IMR-90 (cell line): ENCODE results near the gene HOXA2. TPM values are rescaled to one million over a fixed set of nuclear protein-coding genes. Genes with fewer than 3 reads are reported as not detected.

Experiments
- ATAC-seq: fragments of 200-7000 bp; cut with Tn5 transposase; 2 replicates; pipeline ENCODE4 v1.9.1; 2020; ENCODE audit warnings: low read depth, mild to moderate bottlenecking, moderate library complexity
- BruUV-seq: library from RNA; stranded (reverse); fragments of 400-500 nt; replicated peaks from 2 replicates; lab custom pipeline; 2021; lab: Mats Ljungman, UMichigan
- CTCF ChIA-PET: fragments of 300-600 bp; formaldehyde crosslinking; extraction: SDS; loops from one replicate; lab custom pipeline; 2021; ENCODE audit warnings: antibody characterized with exemption; lab: Yijun Ruan, JAX
- POLR2A ChIA-PET: fragments of 300-600 bp; sonication (Branson Sonifier 250); formaldehyde crosslinking; loops from one replicate; lab custom pipeline; 2022; ENCODE audit warnings: antibody characterized with exemption; ENCODE audit not compliant: unreplicated experiment; lab: Charles Lee
- DNase-seq: peaks from one replicate; pipeline ENCODE4 v3.0.0; 2013
- H2AFZ ChIP-seq: replicated peaks from 2 replicates; pipeline ENCODE3; 2013; ENCODE audit warnings: low read length, mild to moderate bottlenecking; ENCODE audit not compliant: poor library complexity
- H2AK5ac ChIP-seq: 2 replicates; pipeline ENCODE4 v1.6.1; 2013; ENCODE audit warnings: low read depth, low read length, inconsistent platforms
- H2AK9ac ChIP-seq: replicated peaks from 2 replicates; pipeline ENCODE3; 2013; ENCODE audit warnings: mild to moderate bottlenecking, low read depth, low read length, moderate library complexity; ENCODE audit not compliant: poor library complexity
- H2BK120ac ChIP-seq: 2 replicates; pipeline ENCODE4 v1.6.1; 2013; ENCODE audit warnings: low read depth, low read length, inconsistent platforms
- H2BK15ac ChIP-seq: 3 replicates; pipeline ENCODE4 v1.6.1; 2013; ENCODE audit warnings: low read depth, low read length, inconsistent platforms
- H2BK20ac ChIP-seq: 2 replicates; pipeline ENCODE4 v1.6.1; 2013; ENCODE audit warnings: low read depth, mild to moderate bottlenecking, inconsistent platforms, low read length, moderate library complexity
- H2BK5ac ChIP-seq: 2 replicates; pipeline ENCODE4 v1.6.1; 2013; ENCODE audit warnings: mild to moderate bottlenecking, low read depth, low read length, inconsistent platforms; ENCODE audit not compliant: poor library complexity, severe bottlenecking
- H3K14ac ChIP-seq: replicated peaks from 2 replicates; pipeline ENCODE4 v1.6.1; 2013; ENCODE audit warnings: low read depth, low read length, inconsistent platforms
- H3K18ac ChIP-seq: 2 replicates; pipeline ENCODE4 v1.6.1; 2013; ENCODE audit warnings: low read depth, low read length, control low read depth
- H3K23ac ChIP-seq: 2 replicates; pipeline ENCODE4 v1.6.1; 2013; ENCODE audit warnings: low read depth, low read length, inconsistent platforms
- H3K27ac ChIP-seq: 2 replicates; pipeline ENCODE4 v1.5.1; 2013; ENCODE audit warnings: mild to moderate bottlenecking, control low read depth, low read length; ENCODE audit not compliant: insufficient read depth
- H3K27me3 ChIP-seq: 2 replicates; pipeline ENCODE4 v1.6.1; 2013; ENCODE audit warnings: low read length; ENCODE audit not compliant: control insufficient read depth, insufficient read depth
- H3K36me3 ChIP-seq: 2 replicates; pipeline ENCODE4 v1.6.1; 2013; ENCODE audit warnings: low read length, mixed read lengths; ENCODE audit not compliant: control insufficient read depth, insufficient read depth
- H3K4ac ChIP-seq: 2 replicates; pipeline ENCODE4 v1.6.1; 2013; ENCODE audit warnings: low read depth, low read length, inconsistent platforms
- H3K4me1 ChIP-seq: 2 replicates; pipeline ENCODE4 v1.6.1; 2013; ENCODE audit warnings: low read length, mixed read lengths; ENCODE audit not compliant: control insufficient read depth, insufficient read depth
- H3K4me2 ChIP-seq: 2 replicates; pipeline ENCODE4 v1.6.1; 2013; ENCODE audit warnings: low read depth, mild to moderate bottlenecking, control low read depth, low read length, moderate library complexity
- H3K4me3 ChIP-seq: 2 replicates; pipeline ENCODE4 v1.5.1; 2013; ENCODE audit warnings: low read depth, mild to moderate bottlenecking, control low read depth, low read length, moderate library complexity; ENCODE audit not compliant: insufficient read depth
- H3K56ac ChIP-seq: 2 replicates; pipeline ENCODE4 v1.6.1; 2013; ENCODE audit warnings: low read length, inconsistent platforms; ENCODE audit not compliant: insufficient read depth; ENCODE audit errors: extremely low read depth
- H3K79me1 ChIP-seq, 2 experiments: 2 replicates each; pipeline ENCODE4 v1.6.1; 2013; ENCODE audit warnings: low read length in 2 of 2, inconsistent platforms in 1 of 2, low read depth in 1 of 2
- H3K9ac ChIP-seq: 2 replicates; pipeline ENCODE4 v1.6.1; 2013; ENCODE audit warnings: low read depth, low read length, control low read depth
- H3K9me1 ChIP-seq: 2 replicates; pipeline ENCODE4 v1.6.1; 2013; ENCODE audit warnings: low read length, inconsistent platforms; ENCODE audit not compliant: insufficient read depth
- H3K9me3 ChIP-seq: 2 replicates; pipeline ENCODE4 v1.6.1; 2013; ENCODE audit warnings: low read length; ENCODE audit not compliant: control insufficient read depth, insufficient read depth
- H4K20me1 ChIP-seq: 2 replicates; pipeline ENCODE4 v1.6.1; 2013; ENCODE audit warnings: low read length, inconsistent platforms; ENCODE audit not compliant: insufficient read depth
- H4K5ac ChIP-seq: 2 replicates; pipeline ENCODE4 v1.6.1; 2013; ENCODE audit warnings: mild to moderate bottlenecking, low read depth, low read length, control low read depth
- H4K8ac ChIP-seq, 2 experiments: 2 replicates each; pipeline ENCODE4 v1.6.1; 2013; ENCODE audit warnings: low read depth in 2 of 2, low read length in 2 of 2, control low read depth in 1 of 2, inconsistent platforms in 1 of 2
- H4K91ac ChIP-seq: 2 replicates; pipeline ENCODE4 v1.6.1; 2013; ENCODE audit warnings: low read depth, low read length, inconsistent platforms; ENCODE audit not compliant: insufficient read depth
- BHLHE40 ChIP-seq: fragments of 150-350 bp; IDR thresholded peaks from 2 replicates; pipeline ENCODE4 v1.6.1; 2016; ENCODE audit warnings: mild to moderate bottlenecking, low read depth, low read length
- CHD1 ChIP-seq: IDR thresholded peaks from 2 replicates; pipeline ENCODE4 v1.6.1; 2012; ENCODE audit warnings: low read depth, low read length, improper control_type of control experiment
- FOS ChIP-seq: fragments of 150-350 bp; IDR thresholded peaks from 2 replicates; pipeline ENCODE4 v1.6.1; 2016; ENCODE audit warnings: low read depth, low read length
- MAZ ChIP-seq: IDR thresholded peaks from 2 replicates; pipeline ENCODE4 v1.6.1; 2012; ENCODE audit warnings: low read depth, mild to moderate bottlenecking, low read length, improper control_type of control experiment, moderate library complexity, borderline replicate concordance
- MXI1 ChIP-seq: IDR thresholded peaks from 2 replicates; pipeline ENCODE4 v1.6.1; 2012; ENCODE audit warnings: low read depth, mild to moderate bottlenecking, low read length, moderate library complexity, borderline replicate concordance
- NFE2L2 ChIP-seq: fragments of 150-350 bp; IDR thresholded peaks from 2 replicates; pipeline ENCODE4 v1.6.1; 2016; ENCODE audit warnings: low read depth, mild to moderate bottlenecking, low read length
- POLR2A ChIP-seq: IDR thresholded peaks from 2 replicates; pipeline ENCODE4 v1.6.1; 2012; ENCODE audit warnings: mild to moderate bottlenecking, low read depth, low read length
- RAD21 ChIP-seq: IDR thresholded peaks from 2 replicates; pipeline ENCODE4 v1.6.1; 2012; ENCODE audit warnings: low read length, improper control_type of control experiment
- RFX5 ChIP-seq: IDR thresholded peaks from 2 replicates; pipeline ENCODE4 v1.8.0; 2012; ENCODE audit warnings: low read depth, mild to moderate bottlenecking, low read length, moderate library complexity
- WGBS, 2 experiments: methylation state at CpG; one replicate each; pipeline versions ENCODE4 v1.1.5 to v1.1.7; 2013; ENCODE audit warnings: missing lambda C conversion rate in 2 of 2; ENCODE audit not compliant: insufficient read length in 1 of 2; ENCODE audit errors: extremely low coverage in 2 of 2; 5-methylcytosine and 5-hydroxymethylcytosine counted together
- dilution Hi-C: fragments of 300-500 bp; cut with HindIII; formaldehyde crosslinking; loops from one replicate; pipeline ENCODE4 v1.14.3; 2018; ENCODE audit warnings: low sequenced_read_pairs; ENCODE audit not compliant: unreplicated experiment
- in situ Hi-C: fragments of 300-500 bp; cut with MboI; formaldehyde crosslinking; loops from 3 replicates; pipeline ENCODE4 v1.14.3; 2019; ENCODE audit warnings: low sequenced_read_pairs, inconsistent platforms, mixed read lengths
- intact Hi-C: fragments of 100-400 bp; cut with micrococcal nuclease; formaldehyde crosslinking; loops from 2 replicates; pipeline ENCODE4 v1.10.0; 2022
- polyA plus RNA-seq, 3 experiments: library from polyadenylated mRNA; depleted of rRNA; stranded (reverse); fragments of >200 nt; gene quantifications; 2 replicates each; pipeline ENCODE4 v1.2.3, GENCODE V29; 2012; ENCODE audit warnings: low replicate concordance in 1 of 3
- total RNA-seq: library from RNA; depleted of rRNA; stranded (reverse); fragments of >200 nt; gene quantifications from 2 replicates; pipeline ENCODE4 v1.2.3, GENCODE V29; 2012
- TF ChIP-seq, protein P1 (sequence below): fragments of 150-350 bp; IDR thresholded peaks from 2 replicates; pipeline ENCODE4 v1.6.1; 2016; ENCODE audit warnings: low read depth, mild to moderate bottlenecking, low read length, moderate library complexity, borderline replicate concordance
- TF ChIP-seq, protein P2 (sequence below): conservative IDR thresholded peaks from 2 replicates; pipeline ENCODE4 v1.5.1; 2012; ENCODE audit warnings: mild to moderate bottlenecking, low read depth, low read length, improper control_type of control experiment
- TF ChIP-seq, protein P3 (sequence below): fragments of 150-350 bp; IDR thresholded peaks from 2 replicates; pipeline ENCODE4 v1.6.1; 2017; ENCODE audit warnings: mild to moderate bottlenecking, antibody characterized with exemption, low read length, low read depth

HOXA2 gene
- total and polyA plus RNA-seq, 2 of the 4 experiments (the other 2 are of a cell fraction), result 1.6 to 3.9 TPM

GRCh38 chr7:27143023-27143949, 40.8 kb upstream of the HOXA2 start, which contains the start of gene HOXA5:
Gene HOXA5, minus strand, starts transcription at chr7:27143681. Its CDS starts 74 bp downstream, at chr7:27143607.
- H4K8ac ChIP-seq, result peak within 1 kb of the TSS; percentile 58 to 84
- no peaks in the 10 kb centered on the region for H3K9me1 ChIP-seq
- peak within 1 kb of the TSS; percentile 90 for H2AFZ ChIP-seq
- peaks cover 16% of the 10 kb centered on the region for H3K4me1 ChIP-seq
- peak within 1 kb of the TSS; percentile 81 for H2BK120ac ChIP-seq
- ChIA-PET CTCF (interaction anchor here (0.7 to 2.0 kb wide), 23 partner anchors 11 to 777 kb away, joined by 3 to 9 read pairs (median 4); no protein-coding TSS in a partner anchor), POLR2A (interaction anchor here (1.3 kb wide), 1 partner anchor 35 kb away, joined by 5 read pairs; no protein-coding TSS in a partner anchor)
- peak within 1 kb of the TSS; percentile 33; the same call in 2 of the 3 replicates for H2BK15ac ChIP-seq
- H3K14ac ChIP-seq, result peak within 1 kb of the TSS; percentile 95
- peak within 1 kb of the TSS; percentile 93 for H3K4me3 ChIP-seq
- TSS peak; percentile 81 for BruUV-seq
- intact Hi-C loops, result loop anchor here (1.0 to 5.0 kb wide), 4 partner anchors 457 to 1281 kb away; no protein-coding TSS in a partner anchor
- peaks cover 9% of the 10 kb centered on the region for H3K36me3 ChIP-seq
- no peaks in the 10 kb centered on the region for H3K27me3 ChIP-seq
- H2BK20ac ChIP-seq, result peak within 1 kb of the TSS; percentile 3; the same call in 1 of the 2 replicates
- H3K9me3 ChIP-seq, result no peaks in the 10 kb centered on the region
- in situ Hi-C loops, result loop anchor here (5.0 to 10.0 kb wide), 3 partner anchors 41 to 948 kb away; partner anchors contain the start of gene HOXA2
- H4K20me1 ChIP-seq, result no peaks in the 10 kb centered on the region
- H3K56ac ChIP-seq, result peak within 1 kb of the TSS; percentile 92
- peak within 1 kb of the TSS; percentile 76 for H4K5ac ChIP-seq
- peak within 1 kb of the TSS; percentile 80 for H3K4ac ChIP-seq
- peak within 1 kb of the TSS; percentile 89 for H2BK5ac ChIP-seq
- H3K18ac ChIP-seq, result peak within 1 kb of the TSS; percentile 93
- ATAC-seq (peak; percentile 64), DNase-seq (peak; percentile 100)
- H4K91ac ChIP-seq, result peak within 1 kb of the TSS; percentile 76
- WGBS, 2 experiments, result 0% methylated on average over 55 of the region's 86 CpGs; no CpG with 5 or more reads in 1 of the 2 experiments
- peak within 1 kb of the TSS; percentile 82 for H2AK9ac ChIP-seq
- peak within 1 kb of the TSS; percentile 89 for H3K9ac ChIP-seq
- H3K27ac ChIP-seq, result peak within 1 kb of the TSS; percentile 93
- peak within 1 kb of the TSS; percentile 92 for H3K23ac ChIP-seq
- peak within 1 kb of the TSS; percentile 94 for H3K4me2 ChIP-seq
- dilution Hi-C loops, result no loop called here
- H3K79me1 ChIP-seq, result peaks cover 9 to 38% of the 10 kb centered on the region in 2 experiments; a peak in 3 of 4 replicates
- H2AK5ac ChIP-seq, result 0 out of 2 replicates have a peak within 1 kb of the TSS, but pooled peaks have one; percentile 5
- TF ChIP-seq, protein P1, sequence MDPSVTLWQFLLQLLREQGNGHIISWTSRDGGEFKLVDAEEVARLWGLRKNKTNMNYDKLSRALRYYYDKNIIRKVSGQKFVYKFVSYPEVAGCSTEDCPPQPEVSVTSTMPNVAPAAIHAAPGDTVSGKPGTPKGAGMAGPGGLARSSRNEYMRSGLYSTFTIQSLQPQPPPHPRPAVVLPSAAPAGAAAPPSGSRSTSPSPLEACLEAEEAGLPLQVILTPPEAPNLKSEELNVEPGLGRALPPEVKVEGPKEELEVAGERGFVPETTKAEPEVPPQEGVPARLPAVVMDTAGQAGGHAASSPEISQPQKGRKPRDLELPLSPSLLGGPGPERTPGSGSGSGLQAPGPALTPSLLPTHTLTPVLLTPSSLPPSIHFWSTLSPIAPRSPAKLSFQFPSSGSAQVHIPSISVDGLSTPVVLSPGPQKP, result no peak
- peak; percentile 35; the same call in 1 of the 2 replicates for TF ChIP-seq FOS
- TF ChIP-seq BHLHE40, result peak; percentile 95
- TF ChIP-seq RFX5, result no peak
- TF ChIP-seq, protein P2, sequence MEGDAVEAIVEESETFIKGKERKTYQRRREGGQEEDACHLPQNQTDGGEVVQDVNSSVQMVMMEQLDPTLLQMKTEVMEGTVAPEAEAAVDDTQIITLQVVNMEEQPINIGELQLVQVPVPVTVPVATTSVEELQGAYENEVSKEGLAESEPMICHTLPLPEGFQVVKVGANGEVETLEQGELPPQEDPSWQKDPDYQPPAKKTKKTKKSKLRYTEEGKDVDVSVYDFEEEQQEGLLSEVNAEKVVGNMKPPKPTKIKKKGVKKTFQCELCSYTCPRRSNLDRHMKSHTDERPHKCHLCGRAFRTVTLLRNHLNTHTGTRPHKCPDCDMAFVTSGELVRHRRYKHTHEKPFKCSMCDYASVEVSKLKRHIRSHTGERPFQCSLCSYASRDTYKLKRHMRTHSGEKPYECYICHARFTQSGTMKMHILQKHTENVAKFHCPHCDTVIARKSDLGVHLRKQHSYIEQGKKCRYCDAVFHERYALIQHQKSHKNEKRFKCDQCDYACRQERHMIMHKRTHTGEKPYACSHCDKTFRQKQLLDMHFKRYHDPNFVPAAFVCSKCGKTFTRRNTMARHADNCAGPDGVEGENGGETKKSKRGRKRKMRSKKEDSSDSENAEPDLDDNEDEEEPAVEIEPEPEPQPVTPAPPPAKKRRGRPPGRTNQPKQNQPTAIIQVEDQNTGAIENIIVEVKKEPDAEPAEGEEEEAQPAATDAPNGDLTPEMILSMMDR, result peak; percentile 98
- no peak for TF ChIP-seq NFE2L2
- no peak for TF ChIP-seq CHD1
- peak; percentile 95 for TF ChIP-seq RAD21
- peak; percentile 58; the same call in 1 of the 2 replicates for TF ChIP-seq MXI1
- TF ChIP-seq POLR2A, result peak; percentile 89
- TF ChIP-seq, protein P3, sequence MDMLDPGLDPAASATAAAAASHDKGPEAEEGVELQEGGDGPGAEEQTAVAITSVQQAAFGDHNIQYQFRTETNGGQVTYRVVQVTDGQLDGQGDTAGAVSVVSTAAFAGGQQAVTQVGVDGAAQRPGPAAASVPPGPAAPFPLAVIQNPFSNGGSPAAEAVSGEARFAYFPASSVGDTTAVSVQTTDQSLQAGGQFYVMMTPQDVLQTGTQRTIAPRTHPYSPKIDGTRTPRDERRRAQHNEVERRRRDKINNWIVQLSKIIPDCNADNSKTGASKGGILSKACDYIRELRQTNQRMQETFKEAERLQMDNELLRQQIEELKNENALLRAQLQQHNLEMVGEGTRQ, result peak; percentile 90
- peak; percentile 92 for TF ChIP-seq MAZ
